Fibroblast of gingiva (primary cell): ENCODE results near the gene ZNF883.

Experiments
- DNase-seq: peaks from one replicate; pipeline ENCODE4 v3.0.0-alpha.2; 2011; ENCODE audit warnings: low read depth

Gene ZNF883

DNA sequence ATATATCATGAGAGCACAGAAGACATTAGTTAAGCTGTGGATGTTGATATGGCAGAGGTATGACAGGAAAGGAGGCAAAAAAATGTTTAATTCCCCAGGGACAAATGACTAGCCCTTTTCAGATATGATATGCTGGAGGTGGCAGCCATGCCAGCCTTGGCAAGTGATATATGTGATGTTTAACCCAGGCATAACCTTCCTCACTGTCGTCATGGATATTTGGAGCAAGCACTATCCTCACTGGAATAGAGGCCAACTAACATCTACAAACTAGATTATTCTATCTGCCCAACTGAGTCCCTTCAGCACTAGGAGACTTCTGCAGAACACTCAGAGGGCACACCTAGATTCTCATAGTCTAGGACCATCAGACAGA is 94.0 kb downstream of the ZNF883 start:
- no peak for DNase-seq

DNA sequence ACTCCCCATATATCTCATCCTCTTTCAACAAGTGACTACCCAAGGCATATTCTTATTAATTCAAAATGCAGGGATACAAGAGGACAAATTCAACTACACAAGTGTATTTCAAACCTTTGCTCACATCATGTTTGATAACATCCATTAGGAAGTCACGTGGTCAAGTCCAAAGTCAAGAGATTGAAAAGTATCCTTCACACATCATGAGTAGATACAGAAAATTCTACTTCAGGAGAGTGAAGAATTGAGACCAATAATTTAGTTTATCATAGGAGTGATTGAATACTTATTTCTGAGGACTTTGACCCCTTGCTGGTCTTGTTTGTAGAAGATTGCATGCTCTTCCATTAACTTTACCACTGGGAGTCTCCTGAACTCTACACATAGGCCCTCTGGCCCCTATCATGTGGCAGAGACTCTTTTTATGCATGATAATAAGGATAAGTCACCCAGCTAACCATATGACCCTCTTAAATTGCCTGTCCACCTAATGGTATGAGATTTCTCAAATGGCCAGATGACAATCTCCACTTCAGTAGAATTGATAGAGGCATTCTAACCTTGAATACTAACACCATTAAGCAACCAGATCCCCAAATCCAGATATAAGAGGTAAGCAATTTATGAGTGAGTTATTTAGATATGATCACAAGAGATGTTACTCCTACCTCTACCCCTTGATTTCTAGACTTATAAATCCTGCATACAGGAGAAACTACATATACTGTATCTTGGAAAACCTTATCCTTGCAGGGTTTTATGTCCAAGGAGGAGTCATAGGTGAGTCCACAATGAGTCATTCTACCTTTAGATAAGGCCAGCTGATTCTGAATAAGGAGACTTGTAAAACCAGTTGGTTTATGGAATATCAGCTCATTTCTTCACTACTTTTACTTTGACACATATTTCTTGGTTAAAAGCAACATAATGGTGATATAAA is 94.7 kb downstream of the ZNF883 start:
- no peak for DNase-seq

DNA sequence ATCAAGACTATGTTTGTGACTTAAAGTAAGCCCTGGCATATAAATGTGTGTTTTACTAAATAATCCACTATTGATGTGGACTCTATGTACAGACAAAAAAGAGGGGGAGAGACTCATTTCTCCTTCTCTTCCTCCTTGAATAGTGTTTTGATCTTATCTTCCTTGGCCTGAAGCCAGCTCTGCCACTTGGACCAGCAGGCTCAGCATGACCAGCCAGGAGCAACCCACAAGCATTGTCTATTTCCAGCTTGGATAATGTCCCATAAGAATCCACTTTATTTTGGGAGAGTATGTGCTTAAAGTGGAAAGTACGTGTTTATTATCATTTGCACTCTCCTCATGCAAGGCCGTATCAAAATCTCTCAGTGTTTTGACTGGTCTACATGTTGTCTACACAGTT is 97.5 kb downstream of the ZNF883 start:
- no peak for DNase-seq

DNA sequence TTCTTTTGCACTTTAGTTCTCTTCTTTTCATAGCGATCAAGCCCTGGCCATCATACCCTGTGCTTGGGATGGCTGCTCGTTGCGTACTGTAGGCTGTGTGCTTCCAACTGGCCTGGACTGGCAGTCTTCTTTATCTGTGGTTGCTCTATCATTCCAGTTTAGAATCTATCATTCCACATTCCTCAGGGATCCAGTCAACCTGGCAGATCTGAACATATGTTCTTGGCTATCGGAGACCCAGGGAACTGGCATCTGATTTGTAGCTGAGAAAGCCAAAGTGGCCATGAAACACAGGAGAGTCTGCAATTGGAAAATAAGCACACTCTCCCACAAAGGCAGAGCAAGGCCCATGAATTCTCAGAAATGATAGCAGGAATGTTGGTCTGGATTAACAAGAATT is 98.7 kb downstream of the ZNF883 start:
- no peak for DNase-seq

DNA sequence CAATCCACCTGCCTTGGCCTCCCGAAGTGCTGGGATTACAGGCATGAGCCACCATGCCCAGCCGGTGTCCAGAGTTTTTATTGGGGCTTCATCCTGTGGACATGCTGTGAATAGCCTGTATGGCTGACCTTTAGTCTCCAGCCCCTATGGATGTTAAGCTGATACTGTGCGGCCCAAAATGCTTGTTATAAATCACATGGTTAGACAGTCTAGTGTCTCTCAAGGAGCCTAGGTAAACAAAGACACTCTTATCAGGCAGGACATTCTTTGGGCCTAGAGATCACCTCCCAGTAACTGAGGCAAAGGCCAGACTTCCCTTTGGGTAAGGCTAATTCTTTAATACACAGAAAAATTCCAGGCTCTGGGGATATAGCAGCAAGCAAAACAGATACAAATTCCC is 99.4 kb downstream of the ZNF883 start:
- no peak for DNase-seq

DNA sequence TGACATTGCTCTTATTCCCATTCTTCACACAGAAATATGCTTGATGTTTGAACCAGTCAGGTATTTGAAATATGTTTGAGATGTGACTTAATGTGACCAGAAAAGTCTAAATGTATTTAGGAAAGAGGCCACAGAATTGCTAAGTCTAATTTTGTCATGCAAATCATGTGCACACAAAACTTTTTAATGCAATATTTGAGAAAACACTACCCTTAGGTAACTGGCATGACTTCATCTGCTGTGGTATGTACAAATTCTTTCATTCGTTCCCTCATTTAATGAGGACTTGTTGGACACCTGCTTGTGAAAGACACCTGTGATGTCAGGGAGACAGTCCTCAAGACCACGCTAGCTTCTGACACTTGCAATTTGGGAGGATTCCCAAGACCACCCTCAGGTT is 100.3 kb downstream of the ZNF883 start:
- no peak for DNase-seq
